Lower lobe of right lung (tissue), 2 donors: ENCODE results near the gene PCDH12. TPM values are rescaled to one million over a fixed set of nuclear protein-coding genes. Genes with fewer than 3 reads are reported as not detected.

Experiments
- ATAC-seq, 2 donors: fragments of 200-7000 bp; cut with Tn5 transposase; one replicate each; pipeline ENCODE4 v1.9.1; 2020 to 2022; ENCODE audit warnings: mild to moderate bottlenecking in 2 of 2, moderate library complexity in 2 of 2
- DNase-seq: peaks from one replicate; pipeline ENCODE4 v3.0.0-alpha.2; 2020
- H3K27ac ChIP-seq: fragments of 200-600 bp; one replicate; pipeline ENCODE4 v1.8.0; 2022
- H3K27me3 ChIP-seq: fragments of 200-600 bp; one replicate; pipeline ENCODE4 v1.8.0; 2022; ENCODE audit warnings: low read depth
- H3K36me3 ChIP-seq: fragments of 200-600 bp; one replicate; pipeline ENCODE4 v1.8.0; 2022; ENCODE audit warnings: mild to moderate bottlenecking
- H3K4me1 ChIP-seq: fragments of 200-600 bp; one replicate; pipeline ENCODE4 v1.8.0; 2022
- H3K4me3 ChIP-seq: fragments of 200-600 bp; one replicate; pipeline ENCODE4 v1.8.0; 2022; ENCODE audit warnings: mild to moderate bottlenecking
- H3K9me3 ChIP-seq: fragments of 200-600 bp; one replicate; pipeline ENCODE4 v1.8.0; 2022
- intact Hi-C: fragments of 100-400 bp; cut with DNase I; formaldehyde crosslinking; loops from one replicate; pipeline ENCODE4 v1.11.0; 2022
- total RNA-seq: library from RNA; stranded (reverse); fragmentation: NEBNext Ultra II Directional; extraction: Animal tissue kit (Norgen Biotek cat#: 25700); gene quantifications from one replicate; pipeline ENCODE4 v1.2.1, GENCODE V29; 2021
- TF ChIP-seq, protein P1 (sequence below): fragments of 200-600 bp; IDR thresholded peaks from one replicate; pipeline ENCODE4 v1.8.0; 2022; ENCODE audit warnings: antibody characterized with exemption, mild to moderate bottlenecking
- donor health status: DM: no; HTN: yes; CAD: no; lungs with severe emphysema.

Gene PCDH12
- total RNA-seq, 1 donor from 2014 or later = 14.9 TPM

DNA sequence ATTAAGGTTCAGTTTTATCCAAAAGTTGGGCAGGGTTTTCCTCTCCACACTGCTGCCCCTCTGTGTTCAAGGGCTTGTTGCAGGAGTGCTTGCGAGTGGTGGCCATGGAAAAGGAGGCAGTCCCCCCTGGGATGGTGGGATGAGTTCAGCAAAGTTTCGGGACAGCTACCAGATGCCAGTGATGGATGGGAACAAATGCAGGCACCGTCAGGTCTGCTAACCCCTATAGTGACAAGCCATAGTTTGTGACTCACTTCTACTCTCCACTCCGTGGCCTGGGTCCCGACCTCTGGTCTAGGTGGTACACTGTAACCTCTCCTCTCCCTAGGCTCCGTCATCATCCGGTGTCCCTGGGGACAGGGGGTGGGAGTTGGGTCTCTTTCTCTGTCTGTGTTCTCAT, 7.1 kb upstream of the PCDH12 start:
- Histone ChIP-seq H3K36me3 (no peaks in the 10 kb centered on the region), H3K9me3 (no peaks in the 10 kb centered on the region), H3K27ac (no peak overlapping the region), H3K4me3 (no peak overlapping the region), H3K4me1 (peaks cover 12% of the 10 kb centered on the region), H3K27me3 (no peaks in the 10 kb centered on the region)
- no peak for ATAC-seq
- TF ChIP-seq, protein P1, sequence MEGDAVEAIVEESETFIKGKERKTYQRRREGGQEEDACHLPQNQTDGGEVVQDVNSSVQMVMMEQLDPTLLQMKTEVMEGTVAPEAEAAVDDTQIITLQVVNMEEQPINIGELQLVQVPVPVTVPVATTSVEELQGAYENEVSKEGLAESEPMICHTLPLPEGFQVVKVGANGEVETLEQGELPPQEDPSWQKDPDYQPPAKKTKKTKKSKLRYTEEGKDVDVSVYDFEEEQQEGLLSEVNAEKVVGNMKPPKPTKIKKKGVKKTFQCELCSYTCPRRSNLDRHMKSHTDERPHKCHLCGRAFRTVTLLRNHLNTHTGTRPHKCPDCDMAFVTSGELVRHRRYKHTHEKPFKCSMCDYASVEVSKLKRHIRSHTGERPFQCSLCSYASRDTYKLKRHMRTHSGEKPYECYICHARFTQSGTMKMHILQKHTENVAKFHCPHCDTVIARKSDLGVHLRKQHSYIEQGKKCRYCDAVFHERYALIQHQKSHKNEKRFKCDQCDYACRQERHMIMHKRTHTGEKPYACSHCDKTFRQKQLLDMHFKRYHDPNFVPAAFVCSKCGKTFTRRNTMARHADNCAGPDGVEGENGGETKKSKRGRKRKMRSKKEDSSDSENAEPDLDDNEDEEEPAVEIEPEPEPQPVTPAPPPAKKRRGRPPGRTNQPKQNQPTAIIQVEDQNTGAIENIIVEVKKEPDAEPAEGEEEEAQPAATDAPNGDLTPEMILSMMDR = no peak
- no peak for DNase-seq
- intact Hi-C loops = no loop called here

DNA sequence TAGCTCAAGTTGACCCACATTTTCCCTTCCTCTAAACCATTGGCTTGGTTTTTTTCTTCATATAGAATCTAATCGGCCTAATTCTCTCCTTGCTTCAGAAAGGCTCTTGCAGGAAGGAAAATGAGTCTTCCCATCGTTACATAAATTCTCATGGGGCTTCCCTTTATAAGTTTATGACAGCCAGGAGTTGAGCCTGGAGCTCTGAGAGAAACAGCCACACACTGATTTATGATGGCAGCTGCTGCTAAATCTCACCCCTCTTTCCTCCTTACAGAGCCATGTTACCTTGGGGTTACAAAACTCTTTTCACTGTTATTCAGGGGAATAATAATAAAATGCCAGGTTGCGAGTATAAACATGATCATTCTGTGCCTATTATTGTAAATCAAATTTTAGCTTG, 5.7 kb upstream of the PCDH12 start:
- Histone ChIP-seq H3K9me3 (no peaks in the 10 kb centered on the region), H3K4me3 (no peak overlapping the region), H3K27ac (no peak overlapping the region), H3K4me1 (peaks cover 20% of the 10 kb centered on the region), H3K27me3 (no peaks in the 10 kb centered on the region), H3K36me3 (no peaks in the 10 kb centered on the region)
- no peak for DNase-seq
- intact Hi-C loops = no loop called here
- no peak for ATAC-seq
- TF ChIP-seq, protein P1 = no peak

DNA sequence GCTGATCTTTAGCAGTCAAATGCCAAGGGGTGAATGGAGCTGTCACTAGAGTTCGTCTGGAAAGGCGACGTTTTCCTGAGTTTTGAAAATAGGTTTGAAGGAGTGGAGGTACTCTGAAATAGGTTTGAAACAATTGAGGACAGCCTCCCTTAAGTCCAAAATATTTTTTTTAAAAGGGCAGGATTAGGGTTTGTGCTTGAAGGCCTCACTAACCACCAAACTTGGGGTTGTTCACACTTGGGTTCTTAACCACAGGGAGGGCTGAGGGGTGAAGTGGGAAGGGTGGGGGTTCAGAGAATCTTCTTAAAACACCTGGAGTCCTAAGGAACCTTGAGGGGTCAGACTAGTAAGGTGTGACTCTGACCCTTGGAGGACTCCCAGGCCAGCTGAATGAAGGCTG, 3.5 kb upstream of the PCDH12 start:
- Histone ChIP-seq H3K27me3 (no peaks in the 10 kb centered on the region), H3K27ac (no peak overlapping the region), H3K4me3 (no peak overlapping the region), H3K4me1 (peaks cover 36% of the 10 kb centered on the region), H3K36me3 (no peaks in the 10 kb centered on the region), H3K9me3 (no peaks in the 10 kb centered on the region)
- ATAC-seq (no peak), DNase-seq (no peak)
- intact Hi-C loops = no loop called here
- TF ChIP-seq, protein P1 = no peak

DNA sequence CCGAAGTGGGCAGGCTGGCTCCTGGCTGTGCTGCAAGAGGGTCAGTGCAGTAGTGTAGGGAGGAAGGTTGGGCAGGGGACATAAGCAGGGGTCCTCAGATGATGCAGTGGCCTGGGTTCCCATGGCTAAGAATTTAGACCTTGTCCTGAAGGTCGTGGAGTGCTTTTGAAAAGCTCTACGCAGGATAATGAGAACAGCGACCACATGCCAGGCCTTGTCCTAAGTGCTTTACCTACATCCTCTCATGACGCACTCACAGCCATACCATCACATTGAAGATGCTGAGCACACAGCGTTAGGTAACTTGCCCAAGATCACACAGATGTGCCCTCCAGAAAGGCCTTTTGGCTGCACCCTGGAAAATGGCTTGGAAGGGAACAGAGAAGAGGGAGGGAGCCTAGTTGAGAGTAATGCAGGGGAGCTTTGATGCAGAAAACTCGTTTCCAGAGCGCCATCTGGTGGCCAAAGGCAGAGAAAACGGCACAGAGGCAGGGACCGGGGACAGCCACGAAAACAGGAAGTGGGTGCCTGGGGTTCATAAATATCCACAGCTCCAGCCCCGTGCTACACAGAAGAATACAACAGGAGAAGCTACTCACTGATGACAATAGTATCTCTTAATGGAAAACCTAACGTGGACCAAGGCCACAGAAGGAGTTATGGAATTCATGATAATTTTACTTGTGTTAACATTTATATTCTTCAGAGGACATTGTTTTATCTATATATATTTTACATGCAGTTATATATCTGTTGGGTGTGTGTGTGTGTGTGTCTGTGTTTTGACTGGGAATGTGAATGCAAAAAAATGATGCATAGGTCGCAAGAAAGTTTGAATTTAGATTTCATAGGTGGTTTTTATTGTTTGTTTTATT, 2.7 kb upstream of the PCDH12 start:
- DNase-seq (peak; percentile 89), ATAC-seq (peak; percentile 85 to 90)
- peak overlapping the region; percentile 75 for H3K27ac ChIP-seq
- peaks cover 36% of the 10 kb centered on the region for H3K4me1 ChIP-seq
- TF ChIP-seq, protein P1 = peak; percentile 93
- H3K9me3 ChIP-seq = no peaks in the 10 kb centered on the region
- H3K36me3 ChIP-seq = no peaks in the 10 kb centered on the region
- H3K27me3 ChIP-seq = no peaks in the 10 kb centered on the region
- intact Hi-C loops = no loop called here
- H3K4me3 ChIP-seq = no peak overlapping the region

DNA sequence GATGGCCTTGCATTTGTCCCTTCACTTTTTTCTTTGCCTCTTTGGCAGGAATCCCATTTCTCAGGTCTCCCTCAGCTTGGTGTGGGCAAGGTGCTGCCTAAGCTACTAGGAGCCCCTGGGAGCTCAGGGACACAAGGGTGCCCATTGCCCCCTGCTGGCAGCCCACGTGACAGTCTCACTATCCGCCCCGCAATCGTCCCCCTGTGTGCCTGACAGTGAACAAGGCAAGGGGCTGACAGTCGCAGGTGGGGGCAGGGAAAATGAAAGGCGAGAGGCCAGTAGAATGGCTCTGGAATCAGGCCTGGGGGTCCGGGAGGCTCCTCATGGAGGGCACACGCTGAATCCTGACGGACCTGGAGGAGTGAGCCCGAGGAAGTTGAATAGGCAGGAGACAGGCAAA, 2.0 kb upstream of the PCDH12 start:
- Histone ChIP-seq H3K36me3 (no peaks in the 10 kb centered on the region), H3K27ac (peak overlapping the region; percentile 75), H3K4me3 (no peak overlapping the region), H3K4me1 (peaks cover 36% of the 10 kb centered on the region), H3K9me3 (no peaks in the 10 kb centered on the region), H3K27me3 (no peaks in the 10 kb centered on the region)
- TF ChIP-seq, protein P1 = peak; percentile 32
- intact Hi-C loops = no loop called here
- ATAC-seq (peak in 1 of 2 donors; percentile 32), DNase-seq (no peak)
